Left lung (tissue), 10 donors: Measurements from ENCODE around the gene PRUNE1. TPM values are rescaled to one million over a fixed set of nuclear protein-coding genes. Genes with fewer than 3 reads are reported as not detected.
A peak's percentile ranks its signal among the peaks of the same experiment; 100 is the strongest.

ENCODE experiments used
- ATAC-seq: fragments of 200-7000 bp; cut with Tn5 transposase; one replicate; pipeline ENCODE4 v1.9.1; 2020; ENCODE audit warnings: moderate library complexity
- DNase-seq, 4 donors: peaks; one replicate each; pipeline ENCODE4 v3.0.0-alpha.2; 2013 to 2020
- H3K27ac ChIP-seq, 2 donors: fragments of 200-600 bp; sonication (generic) in 1 of 2; one replicate each; pipeline versions ENCODE4 v1.5.0 to v1.8.0; 2020 to 2021
- H3K27me3 ChIP-seq, 2 donors: fragments of 200-600 bp; sonication (generic) in 1 of 2; one replicate each; pipeline versions ENCODE4 v1.5.0 to v1.8.0; 2020 to 2021
- H3K36me3 ChIP-seq, 2 donors: fragments of 200-600 bp; sonication (generic) in 1 of 2; one replicate each; pipeline versions ENCODE4 v1.5.0 to v1.8.0; 2020 to 2021
- H3K4me1 ChIP-seq, 2 donors: fragments of 200-600 bp; one replicate each; pipeline ENCODE4 v1.8.0; 2021
- H3K4me3 ChIP-seq, 2 donors: fragments of 200-600 bp; sonication (generic) in 1 of 2; one replicate each; pipeline versions ENCODE4 v1.5.0 to v1.8.0; 2020 to 2021; ENCODE audit warnings: mild to moderate bottlenecking in 1 of 2
- H3K9me3 ChIP-seq, 2 donors: fragments of 200-600 bp; sonication (generic) in 1 of 2; one replicate each; pipeline versions ENCODE4 v1.5.0 to v1.8.0; 2020 to 2021
- intact Hi-C, 2 donors: fragments of 100-400 bp; cut with DNase I; formaldehyde crosslinking; loops; one replicate each; pipeline versions ENCODE4 v1.11.2 to v1.14.2; 2022
- polyA plus RNA-seq, 6 donors: library from polyadenylated mRNA; unstranded; fragments of 120-200 nt; gene quantifications; one replicate each; pipeline ENCODE4 v1.2.1, GENCODE V29; 2013; ENCODE audit not compliant: insufficient read length in 6 of 6
- total RNA-seq, 2 donors: library from RNA; stranded (reverse); fragmentation: NEBNext Ultra II Directional; extraction: Animal tissue kit (Norgen Biotek cat#: 25700); gene quantifications; one replicate each; pipeline ENCODE4 v1.2.1, GENCODE V29; 2021
- TF ChIP-seq, protein P1 (sequence below), 2 donors: fragments of 200-600 bp; sonication (generic) in 1 of 2; IDR thresholded peaks; one replicate each; pipeline versions ENCODE4 v1.5.0 to v1.8.0; 2021; ENCODE audit warnings: antibody characterized with exemption in 2 of 2
- donor health status: DM: no; HTN: yes; CAD: no.
- donor health status: DM: no; HTN: no; CAD: no.

Gene PRUNE1
- total and polyA plus RNA-seq, 8 donors, result 15.1 to 42.7 (median 38.6) TPM

DNA sequence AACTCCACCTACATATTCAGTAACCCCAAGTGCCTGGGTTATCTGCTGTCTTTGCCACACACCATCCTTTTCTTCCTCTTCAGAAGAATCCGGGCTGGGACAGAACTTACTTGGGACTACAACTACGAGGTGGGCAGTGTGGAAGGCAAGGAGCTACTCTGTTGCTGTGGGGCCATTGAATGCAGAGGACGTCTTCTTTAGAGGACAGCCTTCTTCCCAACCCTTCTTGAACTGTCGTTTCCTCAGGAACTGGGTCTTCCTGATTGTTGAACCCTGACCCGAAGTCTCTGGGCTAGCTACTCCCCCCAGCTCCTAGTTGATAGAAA, 44.1 kb upstream of the PRUNE1 start:
- no peaks in the 10 kb centered on the region for H3K9me3 ChIP-seq
- H3K27me3 ChIP-seq, result no peaks in the 10 kb centered on the region
- intact Hi-C loops, result no loop called here
- peaks cover 0 to 9% of the 10 kb centered on the region in 2 donors for H3K4me1 ChIP-seq
- DNase-seq (no peak), ATAC-seq (no peak)
- H3K36me3 ChIP-seq, result peaks cover 0 to 100% of the 10 kb centered on the region in 2 donors
- TF ChIP-seq, protein P1, sequence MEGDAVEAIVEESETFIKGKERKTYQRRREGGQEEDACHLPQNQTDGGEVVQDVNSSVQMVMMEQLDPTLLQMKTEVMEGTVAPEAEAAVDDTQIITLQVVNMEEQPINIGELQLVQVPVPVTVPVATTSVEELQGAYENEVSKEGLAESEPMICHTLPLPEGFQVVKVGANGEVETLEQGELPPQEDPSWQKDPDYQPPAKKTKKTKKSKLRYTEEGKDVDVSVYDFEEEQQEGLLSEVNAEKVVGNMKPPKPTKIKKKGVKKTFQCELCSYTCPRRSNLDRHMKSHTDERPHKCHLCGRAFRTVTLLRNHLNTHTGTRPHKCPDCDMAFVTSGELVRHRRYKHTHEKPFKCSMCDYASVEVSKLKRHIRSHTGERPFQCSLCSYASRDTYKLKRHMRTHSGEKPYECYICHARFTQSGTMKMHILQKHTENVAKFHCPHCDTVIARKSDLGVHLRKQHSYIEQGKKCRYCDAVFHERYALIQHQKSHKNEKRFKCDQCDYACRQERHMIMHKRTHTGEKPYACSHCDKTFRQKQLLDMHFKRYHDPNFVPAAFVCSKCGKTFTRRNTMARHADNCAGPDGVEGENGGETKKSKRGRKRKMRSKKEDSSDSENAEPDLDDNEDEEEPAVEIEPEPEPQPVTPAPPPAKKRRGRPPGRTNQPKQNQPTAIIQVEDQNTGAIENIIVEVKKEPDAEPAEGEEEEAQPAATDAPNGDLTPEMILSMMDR (IDR thresholded peaks at IDR 0.05), result no peak
- H3K27ac ChIP-seq, result peak overlapping the region in 1 of 2 donors; percentile 18
- no peak overlapping the region for H3K4me3 ChIP-seq

DNA sequence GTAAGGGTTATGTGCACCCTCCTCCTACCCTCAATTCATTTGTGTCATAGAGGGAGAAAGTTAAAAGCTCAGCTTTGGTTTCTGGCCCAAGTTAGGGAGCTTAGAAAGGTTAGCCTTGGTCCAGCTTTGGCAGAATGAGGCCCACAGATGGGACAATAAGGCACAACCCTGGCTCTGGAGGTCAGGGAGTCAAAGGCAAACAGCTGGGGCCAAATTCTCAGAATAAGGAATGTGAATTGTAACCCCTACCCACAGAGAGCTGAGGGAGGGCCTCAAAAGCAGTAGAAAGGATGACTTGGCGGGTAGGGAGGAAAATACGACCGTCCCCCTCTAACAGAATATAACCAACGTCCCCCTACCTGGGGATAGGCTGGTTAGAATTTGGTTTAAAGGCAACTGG, 42.6 kb upstream of the PRUNE1 start:
- no peak overlapping the region for H3K27ac ChIP-seq

DNA sequence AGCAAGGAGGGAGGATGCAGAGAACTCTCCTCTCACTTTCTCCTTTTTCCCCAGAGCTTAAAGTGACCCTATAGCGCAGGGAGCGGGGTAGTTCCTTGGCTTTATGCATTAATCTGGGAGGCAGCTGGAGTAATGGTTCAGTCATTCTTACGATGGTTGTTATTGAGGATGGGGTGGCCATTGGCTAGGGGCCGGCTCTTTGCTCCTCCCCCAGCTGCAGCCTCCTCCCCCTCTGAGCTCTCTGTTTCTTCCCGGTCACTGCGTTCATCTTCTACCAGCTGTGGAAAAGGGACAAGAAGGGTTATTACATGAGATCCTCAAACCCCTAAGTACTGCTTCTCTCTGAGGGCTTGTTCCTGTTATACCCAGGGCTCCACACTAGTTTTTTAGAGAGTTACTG, 42.2 kb upstream of the PRUNE1 start:
- no peaks in the 10 kb centered on the region for H3K27me3 ChIP-seq
- ATAC-seq (no peak), DNase-seq (no peak)
- peaks cover 0 to 88% of the 10 kb centered on the region in 2 donors for H3K36me3 ChIP-seq
- TF ChIP-seq, protein P1 (IDR thresholded peaks at IDR 0.05), result no peak
- no peak overlapping the region for H3K27ac ChIP-seq
- intact Hi-C loops, result no loop called here
- no peak overlapping the region for H3K4me3 ChIP-seq
- H3K4me1 ChIP-seq, result peaks cover 9 to 28% of the 10 kb centered on the region in 2 donors
- H3K9me3 ChIP-seq, result no peaks in the 10 kb centered on the region

More for the DNA sequence above, 42.6 kb upstream of the PRUNE1 start:
- ATAC-seq, result no peak
- intact Hi-C loops, result no loop called here
- DNase-seq, result no peak
- TF ChIP-seq, protein P1 (IDR thresholded peaks at IDR 0.05), result no peak
- H3K4me3 ChIP-seq, result no peak overlapping the region
- no peaks in the 10 kb centered on the region for H3K9me3 ChIP-seq
- H3K36me3 ChIP-seq, result peaks cover 0 to 92% of the 10 kb centered on the region in 2 donors
- peaks cover 5 to 24% of the 10 kb centered on the region in 2 donors for H3K4me1 ChIP-seq
- no peaks in the 10 kb centered on the region for H3K27me3 ChIP-seq

DNA sequence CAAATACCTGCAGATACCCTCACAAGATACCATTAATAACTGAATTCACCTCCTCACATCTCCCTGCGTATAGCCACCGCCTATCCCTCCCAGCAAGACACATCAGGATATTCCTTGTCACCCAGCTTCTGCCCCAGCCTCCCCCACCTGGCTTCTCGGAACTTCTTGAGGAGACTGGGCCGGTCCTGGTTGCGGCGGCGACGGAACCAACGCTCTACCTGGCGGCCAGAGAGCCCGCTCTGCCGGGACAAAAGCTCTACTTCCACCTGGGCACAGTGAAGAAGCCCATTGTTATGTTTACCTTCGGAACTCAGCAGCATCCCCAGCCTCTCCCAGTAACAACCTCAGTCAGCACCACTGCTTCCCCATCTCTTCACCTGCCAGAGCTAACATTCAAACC, 40.3 kb upstream of the PRUNE1 start:
- H3K9me3 ChIP-seq, result no peaks in the 10 kb centered on the region
- peaks cover 0 to 69% of the 10 kb centered on the region in 2 donors for H3K36me3 ChIP-seq
- DNase-seq (no peak), ATAC-seq (no peak)
- no peak overlapping the region for H3K4me3 ChIP-seq
- TF ChIP-seq, protein P1 (IDR thresholded peaks at IDR 0.05), result no peak
- peaks cover 26 to 40% of the 10 kb centered on the region in 2 donors for H3K4me1 ChIP-seq
- no peaks in the 10 kb centered on the region for H3K27me3 ChIP-seq
- intact Hi-C loops, result no loop called here
- no peak overlapping the region for H3K27ac ChIP-seq

DNA sequence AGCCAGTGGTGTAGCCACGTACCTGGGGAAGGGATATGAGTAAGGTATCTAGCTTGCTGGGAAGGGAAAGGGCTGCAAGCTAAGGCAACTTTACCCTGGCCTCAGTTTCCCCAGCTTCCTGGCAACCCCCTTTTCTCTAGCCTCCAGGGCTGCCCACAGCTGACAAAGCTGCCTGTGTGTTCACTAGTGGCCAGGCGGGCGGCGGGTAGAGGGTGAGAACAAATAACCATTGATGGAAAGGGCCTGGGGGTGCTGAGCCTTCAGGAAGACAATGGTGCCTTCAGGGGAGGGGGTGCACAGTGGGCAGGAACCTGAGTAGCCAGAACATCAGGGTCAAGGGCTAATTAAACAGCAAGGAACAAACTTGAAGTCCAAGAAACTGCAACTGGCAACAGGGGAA, 39.8 kb upstream of the PRUNE1 start:
- Histone ChIP-seq H3K27ac (no peak overlapping the region), H3K4me1 (peaks cover 29 to 46% of the 10 kb centered on the region in 2 donors), H3K9me3 (no peaks in the 10 kb centered on the region), H3K36me3 (peaks cover 0 to 63% of the 10 kb centered on the region in 2 donors), H3K4me3 (no peak overlapping the region), H3K27me3 (no peaks in the 10 kb centered on the region)
- ATAC-seq (no peak), DNase-seq (no peak)
- intact Hi-C loops, result no loop called here
- TF ChIP-seq, protein P1 (IDR thresholded peaks at IDR 0.05), result no peak
